ENCODE measurements around the gene GORASP1.

Gene GORASP1

GRCh38 chr3:39107388-39108199 is at the start of gene GORASP1, which contains the start of gene TTC21A:
Gene GORASP1 (minus strand): TSS chr3:39107627. CDS start chr3:39107541, 86 bp downstream.
Gene TTC21A (plus strand): TSS chr3:39107680. CDS start chr3:39107838, 158 bp downstream.
- peak within 1 kb of the TSS; percentile 99 for H3K4me3 ChIP-seq (ENCODE audit: low read depth, low read length)
- DNase-seq (ENCODE audit: low read depth) = peak; percentile 79
- TF ChIP-seq CTCF (IDR thresholded peaks at IDR 0.05; ENCODE audit: control insufficient read depth, extremely low read depth, insufficient read depth) = 0 out of 2 replicates have a peak, but pooled peaks have one; percentile 21

GRCh38 chr3:39156421-39156820 is 49.0 kb upstream of the GORASP1 start:
- TF ChIP-seq CTCF (IDR thresholded peaks at IDR 0.05; ENCODE audit: control insufficient read depth, extremely low read depth, insufficient read depth) = no peak
- no peak for DNase-seq (ENCODE audit: low read depth)
- H3K4me3 ChIP-seq (ENCODE audit: low read depth, low read length) = no peak overlapping the region

- DNase-seq (ENCODE audit: low read depth) = no peak
- TF ChIP-seq CTCF (IDR thresholded peaks at IDR 0.05; ENCODE audit: control insufficient read depth, extremely low read depth, insufficient read depth) = no peak
- no peak overlapping the region for H3K4me3 ChIP-seq (ENCODE audit: low read depth, low read length)
Observed at GRCh38 chr3:39154280-39155021, 47.0 kb upstream of the GORASP1 start.

GRCh38 chr3:39153977-39154279 is 46.5 kb upstream of the GORASP1 start:
- no peak for DNase-seq (ENCODE audit: low read depth)
- peak overlapping the region; percentile 35 for H3K4me3 ChIP-seq (ENCODE audit: low read depth, low read length)
- no peak for TF ChIP-seq CTCF (IDR thresholded peaks at IDR 0.05; ENCODE audit: control insufficient read depth, extremely low read depth, insufficient read depth)

- peak overlapping the region; percentile 86 for H3K4me3 ChIP-seq (ENCODE audit: low read depth, low read length)
- peak; percentile 62 for DNase-seq (ENCODE audit: low read depth)
- TF ChIP-seq CTCF (IDR thresholded peaks at IDR 0.05; ENCODE audit: control insufficient read depth, extremely low read depth, insufficient read depth) = no peak
Observed at GRCh38 chr3:39150803-39151631, 43.6 kb upstream of the GORASP1 start.

GRCh38 chr3:39150148-39150802 is 42.8 kb upstream of the GORASP1 start:
- H3K4me3 ChIP-seq (ENCODE audit: low read depth, low read length) = peak overlapping the region; percentile 86

More at GRCh38 chr3:39150148-39150802, 42.8 kb upstream of the GORASP1 start:
- no peak for TF ChIP-seq CTCF (IDR thresholded peaks at IDR 0.05; ENCODE audit: control insufficient read depth, extremely low read depth, insufficient read depth)
- no peak for DNase-seq (ENCODE audit: low read depth)

Measured in LNCaP clone FGC (cell line).